ENCODE results near the gene CLN6.

DNA sequence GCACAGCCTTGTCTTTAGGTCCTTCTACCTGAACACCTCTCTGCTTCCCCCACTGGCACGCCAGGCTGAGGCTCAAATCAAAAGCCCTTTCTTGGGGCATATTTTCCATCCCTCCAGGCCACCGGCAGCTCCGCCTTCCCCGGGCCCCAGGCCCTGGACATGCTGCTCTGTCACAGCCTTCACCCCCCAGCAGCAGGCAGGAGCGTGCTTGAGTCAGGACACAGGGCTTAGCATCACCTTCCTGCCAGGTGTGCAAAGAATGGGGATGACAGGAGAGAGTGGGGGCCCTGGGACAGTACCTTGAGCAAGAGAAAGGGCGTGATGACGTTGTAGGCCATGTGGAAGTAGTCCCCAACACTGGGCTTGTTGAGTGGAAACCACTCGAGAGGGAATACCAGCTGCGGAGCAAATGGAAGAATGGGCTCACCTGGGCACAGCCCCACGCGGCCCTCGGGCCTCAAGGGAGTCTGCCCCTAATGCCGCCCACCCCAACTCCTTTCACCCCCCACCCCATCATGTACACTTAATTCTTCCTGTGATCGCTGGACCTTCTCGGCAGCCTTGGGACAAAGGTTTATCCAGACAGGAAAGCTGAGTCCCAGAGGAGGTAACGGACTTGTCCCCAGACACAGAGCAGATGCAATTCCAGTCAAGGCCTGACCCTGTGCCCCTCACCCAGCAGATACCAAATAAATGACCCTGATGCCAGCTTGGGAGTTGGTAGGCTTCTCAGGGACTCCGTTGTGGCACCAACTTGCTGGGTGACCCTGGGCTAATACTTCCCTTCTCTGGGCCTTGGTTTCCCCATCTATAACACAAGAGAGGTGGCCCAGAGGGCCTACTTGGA lies 15.3 kb downstream of the CLN6 start:
- no peak for TF ChIP-seq POLR2A (IDR thresholded peaks at IDR 0.05)
- TF ChIP-seq, protein P1, sequence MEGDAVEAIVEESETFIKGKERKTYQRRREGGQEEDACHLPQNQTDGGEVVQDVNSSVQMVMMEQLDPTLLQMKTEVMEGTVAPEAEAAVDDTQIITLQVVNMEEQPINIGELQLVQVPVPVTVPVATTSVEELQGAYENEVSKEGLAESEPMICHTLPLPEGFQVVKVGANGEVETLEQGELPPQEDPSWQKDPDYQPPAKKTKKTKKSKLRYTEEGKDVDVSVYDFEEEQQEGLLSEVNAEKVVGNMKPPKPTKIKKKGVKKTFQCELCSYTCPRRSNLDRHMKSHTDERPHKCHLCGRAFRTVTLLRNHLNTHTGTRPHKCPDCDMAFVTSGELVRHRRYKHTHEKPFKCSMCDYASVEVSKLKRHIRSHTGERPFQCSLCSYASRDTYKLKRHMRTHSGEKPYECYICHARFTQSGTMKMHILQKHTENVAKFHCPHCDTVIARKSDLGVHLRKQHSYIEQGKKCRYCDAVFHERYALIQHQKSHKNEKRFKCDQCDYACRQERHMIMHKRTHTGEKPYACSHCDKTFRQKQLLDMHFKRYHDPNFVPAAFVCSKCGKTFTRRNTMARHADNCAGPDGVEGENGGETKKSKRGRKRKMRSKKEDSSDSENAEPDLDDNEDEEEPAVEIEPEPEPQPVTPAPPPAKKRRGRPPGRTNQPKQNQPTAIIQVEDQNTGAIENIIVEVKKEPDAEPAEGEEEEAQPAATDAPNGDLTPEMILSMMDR (IDR thresholded peaks at IDR 0.05) = no peak

Data from adrenal gland (tissue), 5 donors.